Mucosa of rectum (tissue), 2 donors: Measurements from ENCODE around the gene FOXK1.

Experiments
- H3K27ac ChIP-seq, 2 donors: one replicate each; pipeline ENCODE4 v1.7.0; 2013; ENCODE audit warnings: inconsistent platforms in 2 of 2, low read depth in 2 of 2, low read length in 2 of 2
- H3K27me3 ChIP-seq, 2 donors: one replicate each; pipeline ENCODE4 v1.7.0; 2013; ENCODE audit warnings: low read length in 2 of 2; ENCODE audit not compliant: control insufficient read depth in 2 of 2, insufficient read depth in 2 of 2
- H3K36me3 ChIP-seq, 2 donors: one replicate each; pipeline ENCODE4 v1.7.0; 2013; ENCODE audit warnings: low read length in 2 of 2; ENCODE audit not compliant: control insufficient read depth in 2 of 2, insufficient read depth in 2 of 2
- H3K4me1 ChIP-seq, 2 donors: one replicate each; pipeline ENCODE4 v1.7.0; 2013; ENCODE audit warnings: low read length in 2 of 2, mild to moderate bottlenecking in 1 of 2; ENCODE audit not compliant: control insufficient read depth in 2 of 2, insufficient read depth in 2 of 2
- H3K4me3 ChIP-seq, 2 donors: one replicate each; pipeline ENCODE4 v1.7.0; 2013; ENCODE audit warnings: low read length in 2 of 2
- H3K9ac ChIP-seq, 2 donors: one replicate each; pipeline ENCODE4 v1.7.0; 2013; ENCODE audit warnings: low read length in 2 of 2, low read depth in 1 of 2, mild to moderate bottlenecking in 1 of 2
- H3K9me3 ChIP-seq, 2 donors: one replicate each; pipeline ENCODE4 v1.7.0; 2013; ENCODE audit warnings: low read length in 2 of 2; ENCODE audit not compliant: control insufficient read depth in 2 of 2
- donor health status: healthy.
- donor health status: Normal muscosa, but diverticular disease.

Gene FOXK1

DNA sequence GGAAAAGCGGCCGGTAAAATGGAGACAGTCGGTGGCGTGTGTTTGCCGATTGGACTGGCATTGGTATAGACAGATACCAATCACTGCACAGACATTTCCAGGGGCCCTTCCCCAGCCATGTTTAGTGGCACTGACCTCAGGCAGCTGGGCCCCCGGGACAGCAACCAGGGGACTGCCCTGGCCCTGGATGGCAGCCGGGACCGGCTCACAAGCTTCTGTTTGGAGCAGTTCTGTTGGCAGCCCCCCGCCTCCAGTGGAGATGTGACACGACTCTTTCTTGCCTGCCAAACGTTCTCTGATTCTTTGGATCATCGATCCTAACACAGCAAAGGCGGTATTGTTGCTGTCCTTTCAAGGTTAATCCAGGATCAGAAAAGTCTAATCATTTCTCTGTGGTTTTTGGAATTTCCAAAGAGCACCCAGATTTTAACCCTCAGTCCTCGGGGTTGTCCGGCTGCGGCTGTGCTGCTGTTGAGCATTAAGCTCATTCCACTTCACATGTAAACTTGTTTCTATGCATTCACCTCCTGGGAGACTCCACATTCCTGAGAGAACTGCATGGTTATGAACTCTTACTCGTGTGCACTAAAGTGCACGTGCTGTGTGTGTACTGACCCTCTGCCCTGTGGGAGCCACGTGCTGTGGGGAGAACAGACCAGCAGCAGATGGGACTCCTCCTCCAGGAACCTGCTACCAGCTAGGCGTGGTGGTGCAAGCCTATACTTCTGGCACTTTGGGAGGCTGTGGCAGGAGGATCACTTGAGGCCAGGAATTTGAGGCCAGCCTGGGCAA lies 46.0 kb downstream of the FOXK1 start:
- Histone ChIP-seq H3K9me3 (no peaks in the 10 kb centered on the region), H3K27me3 (no peaks in the 10 kb centered on the region), H3K9ac (no peak overlapping the region), H3K36me3 (peaks cover 3 to 7% of the 10 kb centered on the region in 2 donors), H3K4me1 (peaks cover 0 to 9% of the 10 kb centered on the region in 2 donors), H3K27ac (no peak overlapping the region), H3K4me3 (no peak overlapping the region)

DNA sequence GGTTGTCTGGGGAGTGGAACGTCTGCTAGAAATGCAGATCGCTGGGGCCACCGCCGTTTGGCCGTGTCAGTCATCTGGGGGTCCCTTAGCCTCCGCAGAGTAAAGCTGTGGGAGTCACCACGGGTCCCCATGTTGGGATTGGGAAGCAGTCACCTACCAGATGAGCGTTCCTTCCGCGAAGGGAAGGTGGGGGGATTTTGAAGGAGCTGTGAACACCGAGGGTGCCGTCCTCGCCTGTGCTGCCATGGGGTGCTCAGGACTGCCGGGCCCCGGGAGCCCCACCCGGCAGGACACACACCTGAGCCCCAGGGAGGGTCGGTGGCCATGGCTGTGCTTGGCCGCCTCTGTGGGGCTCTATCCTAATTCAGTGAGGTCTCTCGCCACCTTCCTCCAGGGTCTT lies 47.2 kb downstream of the FOXK1 start:
- Histone ChIP-seq H3K36me3 (peaks cover 3 to 13% of the 10 kb centered on the region in 2 donors), H3K4me3 (no peak overlapping the region), H3K4me1 (peaks cover 0 to 9% of the 10 kb centered on the region in 2 donors), H3K9ac (no peak overlapping the region), H3K9me3 (no peaks in the 10 kb centered on the region), H3K27me3 (no peaks in the 10 kb centered on the region), H3K27ac (no peak overlapping the region)

DNA sequence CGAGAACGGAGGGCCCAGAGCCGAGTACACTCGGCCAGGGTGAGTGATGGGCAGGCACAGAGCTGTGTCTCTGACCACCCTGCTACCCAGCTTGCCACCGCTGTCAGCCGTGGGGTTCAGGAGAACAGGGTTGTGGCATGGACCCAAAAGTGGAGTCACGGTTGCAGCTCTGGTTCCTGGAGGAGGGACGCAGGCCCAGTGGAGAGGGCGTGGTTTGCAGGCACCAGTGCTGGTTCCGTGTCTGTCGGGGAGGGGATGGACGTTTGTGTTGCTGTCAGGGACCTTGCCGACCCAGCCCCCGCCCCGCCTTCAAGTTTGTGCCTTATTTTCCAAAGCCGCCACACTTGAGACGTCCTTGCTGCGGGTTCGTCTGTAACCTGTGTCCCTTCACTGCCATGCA lies 48.2 kb downstream of the FOXK1 start:
- H3K9me3 ChIP-seq, result no peaks in the 10 kb centered on the region
- no peak overlapping the region for H3K27ac ChIP-seq
- no peak overlapping the region for H3K9ac ChIP-seq
- H3K4me3 ChIP-seq, result no peak overlapping the region
- no peaks in the 10 kb centered on the region for H3K27me3 ChIP-seq
- peaks cover 3 to 13% of the 10 kb centered on the region in 2 donors for H3K36me3 ChIP-seq
- peaks cover 0 to 2% of the 10 kb centered on the region in 2 donors for H3K4me1 ChIP-seq

DNA sequence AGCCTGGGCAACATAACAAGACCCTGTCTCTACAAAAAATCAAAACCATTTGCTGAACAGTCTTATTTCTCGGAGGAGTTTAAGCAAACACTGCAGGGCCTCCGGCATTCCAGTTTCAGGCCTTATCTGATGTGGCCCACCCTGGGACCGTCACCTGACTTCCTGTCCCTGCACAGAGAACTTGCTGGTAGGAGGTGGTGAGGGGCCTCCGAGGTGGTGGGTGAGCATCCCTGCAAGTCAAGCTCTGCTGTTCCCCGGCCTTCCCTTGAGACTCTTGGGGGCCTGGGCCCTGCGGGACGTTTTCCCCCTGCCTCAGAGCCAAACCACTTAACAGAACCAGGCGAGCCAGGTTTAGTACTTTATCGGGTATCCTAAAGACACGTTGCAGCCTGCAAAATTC lies 48.9 kb downstream of the FOXK1 start:
- Histone ChIP-seq H3K9me3 (no peaks in the 10 kb centered on the region), H3K4me1 (no peaks in the 10 kb centered on the region), H3K27me3 (no peaks in the 10 kb centered on the region), H3K9ac (no peak overlapping the region), H3K4me3 (no peak overlapping the region), H3K36me3 (peaks cover 3 to 13% of the 10 kb centered on the region in 2 donors), H3K27ac (no peak overlapping the region)

DNA sequence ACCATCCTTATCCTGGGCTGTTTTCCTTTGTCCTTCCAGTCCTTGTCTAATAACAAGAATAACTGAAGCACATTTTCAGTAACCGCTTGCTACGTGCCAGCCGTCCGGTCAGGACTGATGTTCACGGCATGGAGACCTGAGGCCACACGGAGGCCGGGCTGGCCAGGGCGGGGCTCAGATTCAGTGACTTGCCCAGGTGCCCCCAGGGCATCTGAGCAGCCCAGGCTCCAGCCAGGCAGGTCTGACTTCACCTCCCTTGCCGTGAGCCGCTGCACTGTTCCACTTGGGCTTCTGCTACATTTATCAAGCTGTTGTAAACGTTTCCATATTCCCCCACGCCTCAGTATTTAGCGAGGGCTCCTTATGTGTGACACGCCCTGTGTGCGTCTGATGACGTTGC lies 49.7 kb downstream of the FOXK1 start:
- Histone ChIP-seq H3K9me3 (no peaks in the 10 kb centered on the region), H3K27me3 (no peaks in the 10 kb centered on the region), H3K4me3 (no peak overlapping the region), H3K4me1 (no peaks in the 10 kb centered on the region), H3K9ac (no peak overlapping the region), H3K36me3 (peaks cover 3 to 13% of the 10 kb centered on the region in 2 donors), H3K27ac (no peak overlapping the region)

DNA sequence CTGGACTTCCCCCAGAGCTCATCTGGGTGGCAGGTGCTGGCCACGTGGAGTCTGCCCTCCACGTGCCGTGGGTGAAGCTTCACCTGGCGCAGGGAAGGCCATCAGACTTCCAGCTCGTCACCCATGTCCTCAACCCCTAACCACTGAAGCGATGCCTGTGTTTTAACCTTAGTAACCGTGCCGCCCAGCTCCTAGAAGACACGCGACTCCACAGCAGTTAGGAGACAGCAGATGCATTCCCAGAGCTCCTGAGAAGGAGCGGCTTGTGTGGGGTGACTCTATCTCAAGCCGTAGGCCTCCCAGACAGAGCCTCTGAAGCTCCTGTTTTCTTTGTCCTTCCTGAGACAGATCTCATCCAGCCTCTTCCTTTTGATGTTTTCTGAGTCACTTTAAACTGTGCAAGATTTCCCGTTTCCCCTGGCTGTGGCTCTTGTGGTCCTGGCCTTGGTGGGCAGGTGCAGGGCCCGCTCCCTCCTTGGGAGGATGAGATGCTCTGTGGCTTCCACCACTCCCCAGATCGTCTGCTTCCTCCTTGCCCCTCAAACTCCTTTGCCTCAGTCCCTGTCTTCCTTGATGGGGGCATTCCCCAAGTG lies 51.9 kb downstream of the FOXK1 start:
- H3K4me1 ChIP-seq, result peaks cover 0 to 4% of the 10 kb centered on the region in 2 donors
- H3K9me3 ChIP-seq, result no peaks in the 10 kb centered on the region
- H3K27me3 ChIP-seq, result no peaks in the 10 kb centered on the region
- H3K27ac ChIP-seq, result no peak overlapping the region
- H3K36me3 ChIP-seq, result peaks cover 3 to 8% of the 10 kb centered on the region in 2 donors
- H3K4me3 ChIP-seq, result no peak overlapping the region
- no peak overlapping the region for H3K9ac ChIP-seq

DNA sequence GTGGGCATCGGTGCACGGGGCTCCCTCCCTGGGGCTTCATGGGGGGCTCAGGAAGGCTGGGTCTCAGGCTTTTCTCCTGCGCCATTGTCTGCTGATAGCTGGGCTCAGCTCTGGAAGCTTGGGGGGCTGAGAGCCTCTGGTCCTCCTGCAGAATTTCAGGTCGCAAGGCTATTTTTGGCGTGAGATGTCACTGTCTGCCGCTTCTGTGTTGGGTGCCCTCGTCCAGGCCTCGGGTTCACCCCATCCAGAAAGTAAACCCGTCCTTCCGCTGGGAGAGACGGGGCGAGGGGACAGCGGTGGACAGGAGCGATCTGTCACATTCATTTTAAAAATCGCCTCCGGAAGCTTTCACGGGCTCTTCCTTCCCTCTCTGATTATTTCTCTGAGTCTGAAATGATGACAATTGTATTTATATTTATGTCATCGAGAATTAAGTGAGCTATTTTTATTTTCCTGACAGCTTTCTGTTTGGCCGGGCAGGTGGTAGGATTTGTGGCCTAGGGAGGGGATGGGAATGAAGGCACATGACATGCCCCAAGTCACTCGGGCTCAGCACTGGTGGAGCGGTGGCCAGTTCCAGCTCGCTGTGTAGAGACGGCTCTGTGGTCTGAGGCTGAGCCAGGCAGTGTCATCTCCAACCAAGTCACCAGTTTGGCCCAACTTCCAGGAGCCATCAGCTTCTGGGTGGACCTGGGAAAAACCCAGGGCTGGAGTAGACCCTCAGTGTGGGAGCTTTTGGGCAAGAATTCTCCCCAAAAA lies 52.7 kb downstream of the FOXK1 start:
- H3K27ac ChIP-seq, result no peak overlapping the region
- no peaks in the 10 kb centered on the region for H3K27me3 ChIP-seq
- no peaks in the 10 kb centered on the region for H3K9me3 ChIP-seq
- peaks cover 3 to 8% of the 10 kb centered on the region in 2 donors for H3K36me3 ChIP-seq
- H3K4me3 ChIP-seq, result no peak overlapping the region
- peaks cover 0 to 4% of the 10 kb centered on the region in 2 donors for H3K4me1 ChIP-seq
- no peak overlapping the region for H3K9ac ChIP-seq

DNA sequence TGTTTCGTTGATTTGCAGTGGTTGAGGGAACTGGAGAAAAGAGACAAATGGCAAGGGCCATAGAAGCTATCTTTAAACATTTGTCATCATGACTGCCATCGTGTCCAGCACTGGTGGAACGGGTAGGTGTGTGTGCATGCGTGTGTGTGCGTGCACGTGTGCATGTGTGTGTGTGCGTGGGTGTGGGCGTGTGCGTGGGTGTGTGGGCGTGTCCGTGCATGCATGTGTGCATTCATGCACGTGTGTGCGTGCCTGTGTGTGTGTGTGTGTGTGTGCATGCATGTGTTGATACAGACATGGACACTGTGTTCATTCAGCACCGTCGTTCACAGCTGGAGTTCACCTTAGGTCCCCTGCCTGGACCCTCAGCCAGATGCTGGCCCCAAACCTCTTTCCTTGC lies 55.2 kb downstream of the FOXK1 start:
- Histone ChIP-seq H3K9ac (no peak overlapping the region), H3K9me3 (no peaks in the 10 kb centered on the region), H3K4me3 (no peak overlapping the region), H3K4me1 (peaks cover 5 to 9% of the 10 kb centered on the region in 2 donors), H3K27ac (no peak overlapping the region), H3K27me3 (no peaks in the 10 kb centered on the region), H3K36me3 (peaks cover 2 to 8% of the 10 kb centered on the region in 2 donors)

DNA sequence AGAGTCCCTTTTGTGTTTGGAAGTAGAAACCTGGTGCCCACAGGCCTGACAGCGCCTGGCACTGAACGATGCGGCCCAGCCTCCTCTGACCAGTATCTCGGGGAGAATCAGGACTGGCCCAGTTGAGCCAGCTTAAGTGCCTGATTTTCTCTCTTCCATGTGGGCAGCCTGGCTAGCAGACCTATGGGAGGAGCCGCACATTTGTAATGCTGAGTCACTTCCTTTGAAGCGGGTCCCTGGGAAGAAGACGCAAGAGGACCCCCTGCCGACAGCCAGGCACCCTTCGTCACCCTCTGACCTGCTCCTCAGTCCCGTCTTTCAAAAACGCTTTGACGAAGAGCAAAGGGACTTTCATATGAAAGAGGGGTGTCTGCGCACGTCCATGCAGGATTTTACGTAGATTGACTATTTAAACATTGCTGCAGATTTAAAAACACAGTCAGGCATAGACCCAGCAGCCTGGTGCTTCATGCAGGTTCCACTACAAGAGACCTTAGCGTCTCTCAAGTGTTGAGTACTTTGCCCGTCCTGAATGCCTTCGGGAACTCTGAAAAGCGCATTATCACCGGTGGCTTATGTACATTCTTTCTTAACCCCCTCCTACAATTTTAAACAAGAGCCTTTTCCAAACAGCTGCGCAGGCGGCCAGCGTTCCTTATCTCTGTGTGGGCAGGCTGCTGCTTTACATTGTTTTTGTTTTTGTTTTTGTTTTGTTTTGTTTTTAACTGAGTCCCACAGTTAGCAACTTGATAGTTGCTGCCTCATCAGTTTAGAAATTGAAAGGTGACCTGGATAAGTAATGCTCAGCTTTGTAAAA lies 56.8 kb downstream of the FOXK1 start:
- Histone ChIP-seq H3K9ac (peak overlapping the region in 1 of 2 donors; percentile 2), H3K4me3 (peak overlapping the region in 1 of 2 donors; percentile 27), H3K9me3 (no peaks in the 10 kb centered on the region), H3K27me3 (no peaks in the 10 kb centered on the region), H3K27ac (peak overlapping the region in 1 of 2 donors; percentile 24), H3K4me1 (peaks cover 20 to 21% of the 10 kb centered on the region in 2 donors), H3K36me3 (peaks cover 2 to 12% of the 10 kb centered on the region in 2 donors)
